IgD-negative memory B cell (primary cell): ENCODE results near the gene RETNLB. TPM values are rescaled to one million over a fixed set of nuclear protein-coding genes. Genes with fewer than 3 reads are reported as not detected.
A peak's percentile ranks its signal among the peaks of the same experiment; 100 is the strongest.

Experiments
- H3K27ac Mint-ChIP-seq, 3 donors: one replicate each; pipeline ENCODE4 v1.8.0; 2020 to 2022; ENCODE audit warnings: mild to moderate bottlenecking in 3 of 3, mixed read lengths in 3 of 3, moderate library complexity in 1 of 3
- H3K27me3 Mint-ChIP-seq: one replicate; pipeline ENCODE4 v1.8.0; 2021; ENCODE audit warnings: mixed read lengths
- H3K36me3 Mint-ChIP-seq: one replicate; pipeline ENCODE4 v1.8.0; 2020; ENCODE audit warnings: mild to moderate bottlenecking, mixed read lengths
- H3K4me1 Mint-ChIP-seq, 3 donors: one replicate each; pipeline ENCODE4 v1.8.0; 2020 to 2022; ENCODE audit warnings: mixed read lengths in 3 of 3, mild to moderate bottlenecking in 1 of 3
- H3K4me3 Mint-ChIP-seq, 4 donors: one replicate each; pipeline ENCODE4 v1.8.0; 2020 to 2022; ENCODE audit warnings: mild to moderate bottlenecking in 4 of 4, mixed read lengths in 4 of 4, moderate library complexity in 3 of 4
- H3K9me3 Mint-ChIP-seq, 3 donors: one replicate each; pipeline ENCODE4 v1.8.0; 2020 to 2021; ENCODE audit warnings: mixed read lengths in 3 of 3, mild to moderate bottlenecking in 1 of 3
- polyA plus RNA-seq: library from polyadenylated mRNA; unstranded; fragments of 300-500 nt; fragmentation: Illumina TruSeq; gene quantifications from one replicate; pipeline ENCODE4 v1.2.3, GENCODE V29; 2021

The RETNLB gene, protein sequence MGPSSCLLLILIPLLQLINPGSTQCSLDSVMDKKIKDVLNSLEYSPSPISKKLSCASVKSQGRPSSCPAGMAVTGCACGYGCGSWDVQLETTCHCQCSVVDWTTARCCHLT
- not detected for polyA plus RNA-seq

DNA sequence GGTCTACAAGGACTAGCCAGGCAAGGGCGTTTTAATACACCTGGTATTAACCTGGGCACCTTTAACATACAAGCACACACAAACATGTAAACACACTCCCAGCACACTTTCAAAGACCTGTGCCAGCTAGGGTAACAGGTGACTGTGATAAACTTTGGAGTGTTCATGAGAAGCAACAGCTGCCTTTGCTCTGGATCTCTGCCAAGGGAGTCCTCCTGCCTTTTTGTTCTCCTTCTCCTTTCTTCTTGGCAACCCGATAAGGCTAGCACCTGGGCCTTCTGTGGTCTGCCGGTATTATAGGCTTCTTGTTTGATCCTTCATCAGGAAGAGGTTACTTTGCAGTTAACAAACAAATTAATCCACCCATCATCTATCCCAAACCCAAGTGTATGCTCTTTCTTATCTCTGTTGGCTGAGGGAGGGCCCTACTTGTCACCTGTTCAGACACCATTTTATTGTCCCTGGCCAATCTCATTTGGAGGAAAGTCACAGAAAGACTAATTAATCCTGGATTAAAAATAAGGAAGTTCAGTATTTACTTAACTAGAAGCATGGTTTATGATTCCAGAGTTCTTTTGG is at the start of gene RETNLB:
RETNLB (minus strand) TSS at position 7 of the 579 bp plus-strand sequence. CDS start 225 bp downstream, outside the sequence.
- Mint-ChIP-seq H3K4me1 (no peaks in the 10 kb centered on the region), H3K36me3 (no peaks in the 10 kb centered on the region), H3K4me3 (no peak within 1 kb of the TSS), H3K9me3 (peaks cover 0 to 1% (median 0%) of the 10 kb centered on the region in 3 donors), H3K27ac (no peak within 1 kb of the TSS), H3K27me3 (no peaks in the 10 kb centered on the region)

DNA sequence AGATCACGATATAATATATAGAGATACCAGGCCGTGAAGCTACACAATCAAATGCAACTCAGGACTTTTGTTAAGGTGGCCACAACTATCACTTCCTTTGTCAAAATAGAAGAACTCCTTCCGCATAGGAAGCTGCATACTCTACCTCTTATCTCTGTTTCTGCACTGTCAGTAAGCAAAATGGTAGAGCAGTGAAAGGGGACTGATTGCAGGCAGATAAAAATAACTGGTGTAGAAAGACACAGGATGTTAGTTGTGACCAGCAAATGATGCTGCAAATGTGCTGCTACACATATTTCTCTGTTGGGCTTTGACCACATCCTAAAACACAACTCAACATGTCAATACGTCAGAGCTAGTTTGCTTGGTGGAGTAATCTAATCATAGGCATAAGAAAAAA is 49.1 kb upstream of the RETNLB start:
- peaks cover 0 to 5% (median 4%) of the 10 kb centered on the region in 3 donors for H3K9me3 Mint-ChIP-seq
- peaks cover 0 to 2% (median 0%) of the 10 kb centered on the region in 3 donors for H3K4me1 Mint-ChIP-seq
- H3K27ac Mint-ChIP-seq = no peak overlapping the region
- peaks cover 2% of the 10 kb centered on the region for H3K27me3 Mint-ChIP-seq
- H3K36me3 Mint-ChIP-seq = peaks cover 2% of the 10 kb centered on the region
- H3K4me3 Mint-ChIP-seq = no peak overlapping the region

DNA sequence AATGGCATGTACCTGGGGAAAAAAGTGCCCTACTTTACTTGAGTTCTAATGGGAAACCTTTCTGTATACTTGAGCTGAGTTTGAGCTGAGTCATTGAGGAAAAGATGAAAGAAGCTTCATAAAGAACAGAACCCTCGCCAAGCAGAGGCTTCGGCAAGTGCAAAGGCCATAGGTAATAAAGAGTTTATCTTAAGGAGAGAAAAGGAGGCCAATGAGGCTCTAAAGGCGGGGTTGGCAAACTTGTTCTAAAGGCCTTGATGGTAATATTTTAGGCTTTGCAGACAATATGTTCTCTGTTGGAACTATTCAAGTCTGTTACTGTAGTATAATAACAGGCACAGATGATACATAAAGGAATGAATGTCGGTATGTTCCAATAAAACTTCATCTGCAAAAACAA is 47.8 kb upstream of the RETNLB start:
- no peaks in the 10 kb centered on the region for H3K27me3 Mint-ChIP-seq
- H3K4me1 Mint-ChIP-seq = peaks cover 0 to 2% (median 0%) of the 10 kb centered on the region in 3 donors
- no peak overlapping the region for H3K27ac Mint-ChIP-seq
- H3K36me3 Mint-ChIP-seq = peaks cover 2% of the 10 kb centered on the region
- H3K9me3 Mint-ChIP-seq = peaks cover 0 to 2% (median 2%) of the 10 kb centered on the region in 3 donors
- no peak overlapping the region for H3K4me3 Mint-ChIP-seq

DNA sequence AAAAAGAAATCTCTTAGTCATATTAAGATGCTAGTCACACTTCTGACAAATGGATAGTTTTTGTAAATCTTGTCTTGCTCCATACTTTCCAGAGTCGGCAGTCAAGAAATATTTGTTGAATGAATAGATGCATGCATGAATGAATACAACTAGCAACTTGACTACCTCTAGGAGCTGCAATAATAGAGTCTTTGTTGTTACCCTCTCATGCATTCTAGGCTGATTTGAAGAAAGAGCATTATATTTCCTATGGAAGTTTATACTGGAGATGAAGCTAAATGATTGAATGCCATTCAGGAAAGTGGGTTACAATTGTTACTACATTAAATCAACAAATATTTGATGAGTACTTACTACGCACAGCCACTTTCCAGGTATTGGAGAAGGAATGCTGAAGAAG is 47.2 kb upstream of the RETNLB start:
- Mint-ChIP-seq H3K27ac (no peak overlapping the region), H3K36me3 (peaks cover 2% of the 10 kb centered on the region), H3K9me3 (peaks cover 0 to 2% (median 2%) of the 10 kb centered on the region in 3 donors), H3K4me3 (no peak overlapping the region), H3K4me1 (peaks cover 0 to 2% (median 0%) of the 10 kb centered on the region in 3 donors), H3K27me3 (no peaks in the 10 kb centered on the region)

DNA sequence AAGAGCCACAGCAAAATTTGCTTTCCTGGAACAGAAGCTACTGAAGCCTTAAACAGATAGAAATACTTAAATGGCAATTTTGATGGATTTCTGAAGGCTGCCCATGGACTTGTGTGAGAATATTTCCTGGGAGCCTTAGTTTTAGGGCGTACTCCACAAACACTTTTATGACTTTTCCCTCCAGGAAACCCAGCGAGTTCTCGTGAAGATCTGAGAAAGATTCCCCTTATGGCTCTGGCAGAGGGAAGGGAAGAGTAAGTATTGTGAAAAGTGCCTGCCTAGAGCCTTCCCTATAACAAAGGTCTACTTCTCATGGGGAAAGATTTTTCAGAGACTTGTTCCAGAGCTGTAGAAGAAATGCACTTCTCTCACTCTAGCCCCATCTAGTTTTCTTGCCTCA is 34.3 kb upstream of the RETNLB start:
- Mint-ChIP-seq H3K9me3 (no peaks in the 10 kb centered on the region), H3K36me3 (no peaks in the 10 kb centered on the region), H3K4me3 (no peak overlapping the region), H3K27ac (no peak overlapping the region), H3K4me1 (no peaks in the 10 kb centered on the region), H3K27me3 (peaks cover 2% of the 10 kb centered on the region)

DNA sequence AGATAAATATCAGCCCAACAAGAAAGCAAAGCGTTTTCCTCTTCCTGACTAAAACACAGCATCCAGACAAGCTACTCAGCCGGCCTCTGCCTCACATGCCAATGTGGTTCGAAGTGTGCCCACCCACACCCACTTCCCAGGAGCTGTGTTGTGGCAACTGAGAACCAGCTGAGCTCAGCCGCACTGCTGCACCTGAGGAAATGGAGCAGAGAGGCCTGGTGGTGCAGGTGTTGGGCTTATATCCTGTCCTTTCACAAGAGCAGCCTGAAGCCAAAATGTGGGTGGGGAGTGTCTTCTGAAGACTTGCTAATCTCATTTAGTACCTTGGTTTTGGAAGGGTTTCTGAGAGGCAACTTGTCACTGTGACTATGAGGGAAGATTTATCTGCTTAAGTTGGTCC is 23.0 kb upstream of the RETNLB start:
- Mint-ChIP-seq H3K36me3 (no peaks in the 10 kb centered on the region), H3K27me3 (no peaks in the 10 kb centered on the region), H3K4me3 (no peak overlapping the region), H3K4me1 (peaks cover 0 to 2% (median 0%) of the 10 kb centered on the region in 3 donors), H3K27ac (no peak overlapping the region), H3K9me3 (no peaks in the 10 kb centered on the region)

DNA sequence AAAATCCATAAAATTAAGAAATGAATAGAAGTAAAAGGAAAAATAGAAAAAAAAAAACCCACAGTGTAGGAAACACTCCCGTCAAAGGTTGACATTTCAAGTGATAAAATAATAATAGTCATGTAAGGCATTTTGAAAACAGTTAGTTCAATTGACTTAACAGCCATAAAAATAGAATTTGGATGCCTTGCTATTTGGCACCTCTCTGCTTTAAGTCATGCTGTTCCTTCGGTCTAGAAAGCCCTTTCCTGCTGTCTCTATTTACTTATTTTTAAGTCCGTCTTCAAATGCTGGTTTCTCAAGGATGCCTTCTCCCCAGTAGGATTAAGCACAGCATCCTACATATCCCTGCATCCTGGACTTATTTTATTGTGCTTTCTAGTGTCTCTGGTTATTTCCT is 22.3 kb upstream of the RETNLB start:
- Mint-ChIP-seq H3K27ac (no peak overlapping the region), H3K9me3 (no peaks in the 10 kb centered on the region), H3K4me1 (peaks cover 0 to 2% (median 0%) of the 10 kb centered on the region in 3 donors), H3K27me3 (no peaks in the 10 kb centered on the region), H3K4me3 (no peak overlapping the region), H3K36me3 (no peaks in the 10 kb centered on the region)

DNA sequence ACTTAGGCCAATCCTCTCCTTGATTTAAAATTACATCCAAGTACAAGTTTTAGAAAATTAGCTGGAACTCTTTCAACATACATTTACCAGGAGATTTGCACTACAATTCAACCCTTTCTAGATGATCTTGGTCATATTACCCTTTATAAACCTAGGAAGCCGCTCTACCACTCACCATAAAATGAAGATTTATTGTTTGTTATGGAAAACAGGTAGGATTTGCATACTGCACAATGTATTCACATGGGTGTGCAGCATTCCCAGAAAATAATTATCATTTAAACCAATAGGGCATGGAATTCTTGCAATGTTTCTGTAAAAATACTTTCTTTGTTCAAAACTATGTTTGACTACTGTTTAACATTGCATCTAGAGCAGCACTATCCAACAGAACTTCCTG is 18.4 kb upstream of the RETNLB start:
- Mint-ChIP-seq H3K36me3 (peaks cover 2% of the 10 kb centered on the region), H3K27ac (no peak overlapping the region), H3K27me3 (peaks cover 4% of the 10 kb centered on the region), H3K9me3 (peaks cover 0 to 8% (median 0%) of the 10 kb centered on the region in 3 donors), H3K4me3 (no peak overlapping the region), H3K4me1 (no peaks in the 10 kb centered on the region)

DNA sequence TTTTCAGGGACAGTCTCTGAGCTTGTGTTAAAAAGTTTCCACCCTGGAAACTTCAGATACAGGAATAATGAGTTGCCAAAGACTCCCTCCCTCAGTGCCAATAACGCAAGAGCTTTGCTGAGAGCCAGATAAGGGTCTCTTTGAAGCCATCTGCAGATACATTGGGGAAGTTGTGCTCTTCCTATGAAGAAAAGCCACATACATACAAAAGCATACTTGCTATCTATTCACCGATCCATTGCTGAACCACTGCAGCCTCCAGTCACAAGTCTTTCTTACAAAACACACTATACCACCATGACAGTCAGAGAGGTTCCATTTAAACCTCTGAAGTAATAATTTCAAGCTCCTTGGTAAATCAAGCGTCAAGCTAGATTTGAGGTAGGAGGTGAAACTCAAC is 10.0 kb upstream of the RETNLB start:
- no peaks in the 10 kb centered on the region for H3K36me3 Mint-ChIP-seq
- no peak overlapping the region for H3K27ac Mint-ChIP-seq
- no peaks in the 10 kb centered on the region for H3K4me1 Mint-ChIP-seq
- no peaks in the 10 kb centered on the region for H3K27me3 Mint-ChIP-seq
- no peak overlapping the region for H3K4me3 Mint-ChIP-seq
- peaks cover 0 to 3% (median 0%) of the 10 kb centered on the region in 3 donors for H3K9me3 Mint-ChIP-seq

DNA sequence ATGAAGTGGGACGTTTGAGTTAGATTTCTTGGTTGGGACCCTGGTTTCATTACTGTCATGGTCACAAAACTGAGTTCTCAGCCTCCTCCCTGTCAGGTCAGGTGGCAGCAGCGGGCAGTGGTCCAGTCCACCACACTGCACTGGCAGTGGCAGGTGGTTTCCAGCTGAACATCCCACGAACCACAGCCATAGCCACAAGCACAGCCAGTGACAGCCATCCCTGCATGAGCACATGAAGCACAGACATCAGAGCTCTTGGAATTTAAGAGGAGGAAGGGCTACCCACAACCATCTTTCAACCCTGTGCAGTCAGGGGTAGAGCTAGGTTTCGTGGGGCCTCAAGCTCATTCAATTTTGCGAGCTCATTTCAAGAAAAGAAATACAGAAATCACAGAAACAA is 1.5 kb downstream of the RETNLB start:
- Mint-ChIP-seq H3K4me1 (no peaks in the 10 kb centered on the region), H3K27ac (no peak overlapping the region), H3K36me3 (no peaks in the 10 kb centered on the region), H3K27me3 (no peaks in the 10 kb centered on the region), H3K4me3 (no peak overlapping the region), H3K9me3 (peaks cover 0 to 1% (median 0%) of the 10 kb centered on the region in 3 donors)

DNA sequence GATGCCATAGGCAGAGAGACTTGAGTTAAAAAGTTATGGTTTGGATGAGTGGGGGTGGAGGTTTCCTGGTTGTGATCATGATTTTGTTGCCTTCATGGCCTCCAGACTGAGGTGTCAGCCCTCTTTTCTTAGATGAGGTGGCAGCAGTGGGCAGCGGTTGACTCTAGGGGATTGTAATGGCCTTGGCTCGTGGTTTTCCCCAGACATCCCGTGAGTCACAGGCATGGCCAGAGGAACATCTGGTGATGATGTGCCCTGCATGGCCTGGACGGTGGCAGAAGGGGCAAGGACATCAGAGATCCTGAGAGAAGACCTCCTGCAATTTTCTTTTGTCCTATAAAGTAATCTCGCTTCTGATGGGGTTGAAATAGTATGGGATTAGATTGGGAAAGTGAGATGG is 12.4 kb downstream of the RETNLB start:
- H3K36me3 Mint-ChIP-seq = peaks cover 4% of the 10 kb centered on the region
- H3K27me3 Mint-ChIP-seq = no peaks in the 10 kb centered on the region
- H3K4me1 Mint-ChIP-seq = no peaks in the 10 kb centered on the region
- peaks cover 0 to 4% (median 2%) of the 10 kb centered on the region in 3 donors for H3K9me3 Mint-ChIP-seq
- no peak overlapping the region for H3K4me3 Mint-ChIP-seq
- H3K27ac Mint-ChIP-seq = no peak overlapping the region

DNA sequence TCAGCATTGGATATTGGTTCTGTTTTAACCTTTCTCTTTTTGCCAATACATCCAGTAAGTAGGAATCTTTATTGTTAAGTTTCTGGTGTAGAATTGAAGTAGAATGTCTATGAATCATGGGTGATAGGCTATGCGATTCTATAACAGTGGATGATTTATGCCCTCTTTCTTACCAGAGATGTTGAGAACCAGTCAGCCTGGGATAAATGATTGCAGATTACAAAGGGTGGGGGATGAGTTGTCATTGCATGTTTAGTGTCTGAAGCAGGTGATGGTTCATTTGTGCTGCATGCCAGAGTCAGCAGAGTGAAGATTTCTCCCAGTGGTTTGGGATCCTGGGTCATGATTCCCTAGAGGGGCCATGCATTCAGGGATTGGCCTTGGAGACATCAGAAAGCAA is 14.3 kb downstream of the RETNLB start:
- no peak overlapping the region for H3K27ac Mint-ChIP-seq
- H3K4me1 Mint-ChIP-seq = no peaks in the 10 kb centered on the region
- H3K36me3 Mint-ChIP-seq = peaks cover 4% of the 10 kb centered on the region
- no peak overlapping the region for H3K4me3 Mint-ChIP-seq
- H3K27me3 Mint-ChIP-seq = no peaks in the 10 kb centered on the region
- peaks cover 0 to 4% (median 2%) of the 10 kb centered on the region in 3 donors for H3K9me3 Mint-ChIP-seq

DNA sequence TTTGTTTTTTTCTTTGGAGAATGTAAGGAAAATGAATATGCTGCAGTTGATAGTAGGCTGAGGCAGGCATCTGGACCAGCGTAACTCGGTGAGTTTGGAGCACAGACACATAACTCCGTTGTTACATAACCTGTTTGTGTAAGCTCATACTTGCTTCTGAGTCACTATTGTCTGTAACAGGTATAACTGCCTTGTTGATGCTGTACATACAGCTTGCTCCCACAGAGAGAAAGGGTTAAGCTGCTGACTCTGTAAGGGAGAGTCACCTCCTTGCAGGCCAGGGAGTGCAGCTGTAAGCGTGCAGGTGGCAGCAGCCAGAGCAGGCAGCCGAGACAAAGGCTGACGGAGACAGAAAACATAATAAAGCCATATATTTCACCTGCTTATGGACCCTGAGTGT is 20.4 kb downstream of the RETNLB start:
- no peaks in the 10 kb centered on the region for H3K4me1 Mint-ChIP-seq
- H3K9me3 Mint-ChIP-seq = peaks cover 0 to 1% (median 0%) of the 10 kb centered on the region in 3 donors
- H3K4me3 Mint-ChIP-seq = no peak overlapping the region
- H3K36me3 Mint-ChIP-seq = peaks cover 2% of the 10 kb centered on the region
- no peak overlapping the region for H3K27ac Mint-ChIP-seq
- no peaks in the 10 kb centered on the region for H3K27me3 Mint-ChIP-seq

DNA sequence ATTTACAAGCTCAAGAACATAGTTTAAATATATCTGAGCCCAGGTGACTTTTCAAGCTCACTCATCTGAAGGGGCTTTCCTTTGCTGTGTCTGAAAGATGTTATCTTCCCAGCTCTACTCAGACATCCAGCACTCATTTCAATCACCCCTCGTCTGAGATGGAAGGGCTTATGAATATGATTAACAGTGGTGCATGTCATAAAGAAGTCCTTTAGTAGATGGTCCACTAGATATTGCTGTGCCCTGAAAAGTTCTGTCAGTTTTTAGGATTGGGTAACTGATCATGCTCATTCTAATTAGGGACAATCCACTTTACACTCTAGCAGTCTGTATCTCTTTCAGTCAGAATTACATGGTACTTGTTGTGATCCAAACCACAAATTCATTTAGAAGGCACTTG is 28.3 kb downstream of the RETNLB start:
- H3K27me3 Mint-ChIP-seq = peaks cover 3% of the 10 kb centered on the region

DNA sequence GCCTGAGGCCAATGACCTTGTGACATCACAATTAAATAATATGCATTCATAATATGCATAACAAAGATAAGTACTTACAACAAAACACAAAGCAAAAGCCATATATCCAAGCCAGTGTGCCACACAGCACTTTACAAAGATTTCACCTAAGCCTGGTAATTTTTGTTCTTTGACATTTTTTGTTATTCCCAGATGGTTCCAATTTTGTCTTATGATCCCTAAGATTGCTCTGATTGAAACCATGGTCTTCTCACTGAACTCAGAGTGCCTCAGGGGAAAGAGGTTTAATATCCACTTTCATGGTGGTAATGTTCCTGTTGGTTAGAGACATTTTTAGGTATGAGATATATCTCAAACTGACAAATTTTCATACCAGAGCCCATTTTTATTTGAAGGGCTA is 29.1 kb downstream of the RETNLB start:
- Mint-ChIP-seq H3K36me3 (peaks cover 1% of the 10 kb centered on the region), H3K27ac (no peak overlapping the region), H3K4me3 (no peak overlapping the region), H3K4me1 (peaks cover 0 to 2% (median 2%) of the 10 kb centered on the region in 3 donors), H3K9me3 (no peaks in the 10 kb centered on the region), H3K27me3 (peaks cover 3% of the 10 kb centered on the region)

More for the DNA sequence above, 28.3 kb downstream of the RETNLB start:
- no peak overlapping the region for H3K27ac Mint-ChIP-seq
- no peak overlapping the region for H3K4me3 Mint-ChIP-seq
- peaks cover 0 to 2% (median 2%) of the 10 kb centered on the region in 3 donors for H3K4me1 Mint-ChIP-seq
- no peaks in the 10 kb centered on the region for H3K9me3 Mint-ChIP-seq
- peaks cover 1% of the 10 kb centered on the region for H3K36me3 Mint-ChIP-seq

DNA sequence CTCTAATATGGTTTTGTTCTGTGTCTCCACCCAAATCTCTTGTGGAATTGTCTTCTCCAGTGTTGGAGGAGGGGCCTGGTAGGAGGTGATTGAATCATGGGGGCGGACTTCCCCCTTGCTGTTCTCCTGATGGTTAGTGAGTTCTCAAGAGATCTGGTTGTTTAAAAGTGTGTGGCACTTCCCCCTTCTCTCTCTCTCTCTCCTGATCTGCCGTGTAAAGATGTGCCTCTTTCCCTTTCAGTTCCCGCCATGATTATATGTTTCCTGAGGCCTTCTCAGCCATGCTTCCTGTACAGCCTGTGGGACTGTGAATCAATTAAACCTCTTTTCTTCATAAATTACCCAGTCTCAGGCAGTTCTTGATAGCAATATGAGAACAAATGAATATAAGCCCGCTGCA is 33.1 kb downstream of the RETNLB start:
- Mint-ChIP-seq H3K36me3 (peaks cover 1% of the 10 kb centered on the region), H3K27ac (no peak overlapping the region), H3K4me3 (peak overlapping the region in 1 of 4 donors; percentile 70), H3K9me3 (peaks cover 0 to 3% (median 1%) of the 10 kb centered on the region in 3 donors), H3K27me3 (peaks cover 3% of the 10 kb centered on the region), H3K4me1 (peaks cover 0 to 2% (median 2%) of the 10 kb centered on the region in 3 donors)
